Measurements from ENCODE around the gene PTPRJ.

DNA sequence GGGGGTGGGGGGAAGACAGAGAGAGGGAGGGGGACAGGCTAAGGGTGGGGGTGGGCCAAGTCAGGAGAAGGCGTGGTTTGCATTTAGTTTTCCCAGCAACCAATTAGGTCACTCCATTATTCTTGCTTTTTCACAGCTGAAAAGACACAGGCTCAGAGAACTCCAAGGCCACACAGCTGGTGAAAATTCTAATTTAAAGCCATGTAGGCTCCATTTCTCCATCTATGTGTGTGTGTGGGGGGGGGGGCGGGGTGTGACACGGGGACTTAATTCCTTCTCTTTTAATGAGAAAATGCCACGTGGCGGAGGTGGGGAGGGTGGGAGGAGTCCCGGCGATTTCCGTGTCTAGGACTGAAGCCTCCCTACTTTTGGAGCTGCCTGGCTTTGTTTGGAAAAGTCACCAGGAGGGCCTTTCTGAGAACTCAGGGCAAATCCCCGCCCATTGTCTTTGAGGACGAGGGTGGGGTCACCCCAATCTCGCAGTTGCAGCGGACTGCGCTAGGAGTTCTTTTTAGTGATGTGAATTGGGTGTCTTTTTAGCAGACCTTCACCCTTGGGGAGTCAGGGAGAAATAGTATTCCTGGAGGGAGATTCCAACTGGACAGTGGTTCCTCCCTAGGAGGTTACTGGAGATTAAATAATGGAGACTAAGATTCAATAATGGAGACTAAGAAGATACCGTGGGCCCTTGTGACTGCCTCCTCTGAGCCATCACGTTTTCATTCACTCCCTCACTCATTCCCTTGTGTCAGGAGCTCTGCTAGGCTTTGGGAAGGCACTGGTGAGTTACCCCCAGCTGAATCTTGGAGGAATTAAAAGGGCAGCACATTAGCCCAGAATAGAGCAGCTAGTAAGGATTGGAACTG lies 36.4 kb upstream of the PTPRJ start:
- TF ChIP-seq, protein P1, sequence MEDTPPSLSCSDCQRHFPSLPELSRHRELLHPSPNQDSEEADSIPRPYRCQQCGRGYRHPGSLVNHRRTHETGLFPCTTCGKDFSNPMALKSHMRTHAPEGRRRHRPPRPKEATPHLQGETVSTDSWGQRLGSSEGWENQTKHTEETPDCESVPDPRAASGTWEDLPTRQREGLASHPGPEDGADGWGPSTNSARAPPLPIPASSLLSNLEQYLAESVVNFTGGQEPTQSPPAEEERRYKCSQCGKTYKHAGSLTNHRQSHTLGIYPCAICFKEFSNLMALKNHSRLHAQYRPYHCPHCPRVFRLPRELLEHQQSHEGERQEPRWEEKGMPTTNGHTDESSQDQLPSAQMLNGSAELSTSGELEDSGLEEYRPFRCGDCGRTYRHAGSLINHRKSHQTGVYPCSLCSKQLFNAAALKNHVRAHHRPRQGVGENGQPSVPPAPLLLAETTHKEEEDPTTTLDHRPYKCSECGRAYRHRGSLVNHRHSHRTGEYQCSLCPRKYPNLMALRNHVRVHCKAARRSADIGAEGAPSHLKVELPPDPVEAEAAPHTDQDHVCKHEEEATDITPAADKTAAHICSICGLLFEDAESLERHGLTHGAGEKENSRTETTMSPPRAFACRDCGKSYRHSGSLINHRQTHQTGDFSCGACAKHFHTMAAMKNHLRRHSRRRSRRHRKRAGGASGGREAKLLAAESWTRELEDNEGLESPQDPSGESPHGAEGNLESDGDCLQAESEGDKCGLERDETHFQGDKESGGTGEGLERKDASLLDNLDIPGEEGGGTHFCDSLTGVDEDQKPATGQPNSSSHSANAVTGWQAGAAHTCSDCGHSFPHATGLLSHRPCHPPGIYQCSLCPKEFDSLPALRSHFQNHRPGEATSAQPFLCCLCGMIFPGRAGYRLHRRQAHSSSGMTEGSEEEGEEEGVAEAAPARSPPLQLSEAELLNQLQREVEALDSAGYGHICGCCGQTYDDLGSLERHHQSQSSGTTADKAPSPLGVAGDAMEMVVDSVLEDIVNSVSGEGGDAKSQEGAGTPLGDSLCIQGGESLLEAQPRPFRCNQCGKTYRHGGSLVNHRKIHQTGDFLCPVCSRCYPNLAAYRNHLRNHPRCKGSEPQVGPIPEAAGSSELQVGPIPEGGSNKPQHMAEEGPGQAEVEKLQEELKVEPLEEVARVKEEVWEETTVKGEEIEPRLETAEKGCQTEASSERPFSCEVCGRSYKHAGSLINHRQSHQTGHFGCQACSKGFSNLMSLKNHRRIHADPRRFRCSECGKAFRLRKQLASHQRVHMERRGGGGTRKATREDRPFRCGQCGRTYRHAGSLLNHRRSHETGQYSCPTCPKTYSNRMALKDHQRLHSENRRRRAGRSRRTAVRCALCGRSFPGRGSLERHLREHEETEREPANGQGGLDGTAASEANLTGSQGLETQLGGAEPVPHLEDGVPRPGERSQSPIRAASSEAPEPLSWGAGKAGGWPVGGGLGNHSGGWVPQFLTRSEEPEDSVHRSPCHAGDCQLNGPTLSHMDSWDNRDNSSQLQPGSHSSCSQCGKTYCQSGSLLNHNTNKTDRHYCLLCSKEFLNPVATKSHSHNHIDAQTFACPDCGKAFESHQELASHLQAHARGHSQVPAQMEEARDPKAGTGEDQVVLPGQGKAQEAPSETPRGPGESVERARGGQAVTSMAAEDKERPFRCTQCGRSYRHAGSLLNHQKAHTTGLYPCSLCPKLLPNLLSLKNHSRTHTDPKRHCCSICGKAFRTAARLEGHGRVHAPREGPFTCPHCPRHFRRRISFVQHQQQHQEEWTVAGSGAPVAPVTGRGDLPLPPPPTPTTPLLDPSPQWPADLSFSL (CRISPR knock-in tag; IDR thresholded peaks at IDR 0.05) = no peak
- TF ChIP-seq ATF7 (IDR thresholded peaks at IDR 0.05) (no peak), ATF7 (CRISPR knock-in tag; IDR thresholded peaks at IDR 0.05) (no peak), KMT2A (CRISPR knock-in tag; IDR thresholded peaks at IDR 0.05) (no peak), KDM4B (CRISPR knock-in tag; IDR thresholded peaks at IDR 0.05) (no peak), HNRNPK (IDR thresholded peaks at IDR 0.05; ENCODE audit: low read depth, low read length, poor library complexity, severe bottlenecking) (no peak), FOXJ3 (CRISPR knock-in tag; IDR thresholded peaks at IDR 0.05; ENCODE audit: borderline replicate concordance) (no peak)
